ENCODE measurements around the gene ARFRP1. TPM values are rescaled to one million over a fixed set of nuclear protein-coding genes. Genes with fewer than 3 reads are reported as not detected.

ARFRP1 gene
- total RNA-seq, 1 donor from 2014 or later: 49.4 TPM

- TF ChIP-seq, protein P1, sequence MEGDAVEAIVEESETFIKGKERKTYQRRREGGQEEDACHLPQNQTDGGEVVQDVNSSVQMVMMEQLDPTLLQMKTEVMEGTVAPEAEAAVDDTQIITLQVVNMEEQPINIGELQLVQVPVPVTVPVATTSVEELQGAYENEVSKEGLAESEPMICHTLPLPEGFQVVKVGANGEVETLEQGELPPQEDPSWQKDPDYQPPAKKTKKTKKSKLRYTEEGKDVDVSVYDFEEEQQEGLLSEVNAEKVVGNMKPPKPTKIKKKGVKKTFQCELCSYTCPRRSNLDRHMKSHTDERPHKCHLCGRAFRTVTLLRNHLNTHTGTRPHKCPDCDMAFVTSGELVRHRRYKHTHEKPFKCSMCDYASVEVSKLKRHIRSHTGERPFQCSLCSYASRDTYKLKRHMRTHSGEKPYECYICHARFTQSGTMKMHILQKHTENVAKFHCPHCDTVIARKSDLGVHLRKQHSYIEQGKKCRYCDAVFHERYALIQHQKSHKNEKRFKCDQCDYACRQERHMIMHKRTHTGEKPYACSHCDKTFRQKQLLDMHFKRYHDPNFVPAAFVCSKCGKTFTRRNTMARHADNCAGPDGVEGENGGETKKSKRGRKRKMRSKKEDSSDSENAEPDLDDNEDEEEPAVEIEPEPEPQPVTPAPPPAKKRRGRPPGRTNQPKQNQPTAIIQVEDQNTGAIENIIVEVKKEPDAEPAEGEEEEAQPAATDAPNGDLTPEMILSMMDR (IDR thresholded peaks at IDR 0.05): no peak
- no peaks in the 10 kb centered on the region for H3K27me3 ChIP-seq
- DNase-seq (no peak), ATAC-seq (no peak)
- H3K4me3 ChIP-seq: no peak overlapping the region
- intact Hi-C loops (cut with DNase I): no loop called here
- H3K4me1 ChIP-seq: no peaks in the 10 kb centered on the region
- peaks cover 35% of the 10 kb centered on the region for H3K36me3 ChIP-seq
- H3K27ac ChIP-seq: no peak overlapping the region
- H3K9me3 ChIP-seq: no peaks in the 10 kb centered on the region
Observed at GRCh38 chr20:63667858-63668257, 39.9 kb downstream of the ARFRP1 start.

GRCh38 chr20:63665708-63666107, 42.1 kb downstream of the ARFRP1 start:
- intact Hi-C loops (cut with DNase I): no loop called here
- no peak overlapping the region for H3K4me3 ChIP-seq
- DNase-seq (no peak), ATAC-seq (no peak)
- TF ChIP-seq, protein P1 (IDR thresholded peaks at IDR 0.05): no peak
- H3K4me1 ChIP-seq: no peaks in the 10 kb centered on the region
- H3K27me3 ChIP-seq: no peaks in the 10 kb centered on the region
- H3K36me3 ChIP-seq: peaks cover 49% of the 10 kb centered on the region
- no peak overlapping the region for H3K27ac ChIP-seq
- no peaks in the 10 kb centered on the region for H3K9me3 ChIP-seq

DNA sequence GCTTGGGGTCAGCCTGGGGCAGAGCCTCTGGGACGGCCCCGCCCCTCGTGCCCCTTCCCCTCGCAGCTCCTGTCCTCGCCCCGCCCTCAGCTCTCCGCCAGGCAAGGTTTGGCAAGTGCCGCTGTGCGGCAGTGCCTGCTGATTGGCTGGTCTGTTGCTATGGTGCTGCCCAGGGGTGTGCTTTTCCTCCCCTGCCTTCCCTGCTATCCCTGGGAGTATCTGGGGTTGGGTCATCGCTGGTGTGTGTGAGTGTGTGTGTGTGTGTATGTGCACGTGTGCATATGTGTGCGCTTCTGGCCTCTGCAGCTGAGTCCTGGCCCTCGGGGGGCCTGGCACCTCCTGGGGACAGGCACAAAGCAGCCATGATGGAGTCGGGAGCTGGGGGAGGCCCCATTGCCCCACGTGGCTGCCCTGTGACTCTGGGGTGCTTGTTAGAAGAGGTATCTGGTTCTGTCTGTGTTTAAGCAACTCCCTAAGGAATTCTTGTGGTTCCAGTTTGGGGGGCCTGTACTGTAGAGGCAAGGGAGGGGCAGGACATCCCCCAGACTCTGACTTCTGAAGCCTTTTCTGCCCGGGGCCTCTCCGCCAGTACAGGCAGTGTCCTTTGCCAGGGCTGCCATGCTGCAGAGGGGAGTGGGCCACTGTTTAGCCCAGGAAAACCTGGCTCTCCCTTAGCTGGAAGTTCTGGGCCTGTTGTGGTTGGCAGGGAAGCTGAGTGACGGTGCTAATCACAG, 42.7 kb downstream of the ARFRP1 start:
- Histone ChIP-seq H3K4me1 (no peaks in the 10 kb centered on the region), H3K27me3 (no peaks in the 10 kb centered on the region), H3K36me3 (peaks cover 49% of the 10 kb centered on the region), H3K9me3 (no peaks in the 10 kb centered on the region), H3K27ac (no peak overlapping the region), H3K4me3 (no peak overlapping the region)
- intact Hi-C loops (cut with DNase I): no loop called here
- DNase-seq: no peak
- ATAC-seq: no peak
- TF ChIP-seq, protein P1 (IDR thresholded peaks at IDR 0.05): no peak

- intact Hi-C loops (cut with DNase I): no loop called here
- H3K27ac ChIP-seq: no peak overlapping the region
- no peaks in the 10 kb centered on the region for H3K27me3 ChIP-seq
- H3K4me1 ChIP-seq: peaks cover 3% of the 10 kb centered on the region
- no peak for DNase-seq
- TF ChIP-seq, protein P1 (IDR thresholded peaks at IDR 0.05): no peak
- peaks cover 49% of the 10 kb centered on the region for H3K36me3 ChIP-seq
- H3K4me3 ChIP-seq: no peak overlapping the region
- peak; percentile 3 for ATAC-seq
- no peaks in the 10 kb centered on the region for H3K9me3 ChIP-seq
Observed at GRCh38 chr20:63664143-63664851, 43.5 kb downstream of the ARFRP1 start.

DNA sequence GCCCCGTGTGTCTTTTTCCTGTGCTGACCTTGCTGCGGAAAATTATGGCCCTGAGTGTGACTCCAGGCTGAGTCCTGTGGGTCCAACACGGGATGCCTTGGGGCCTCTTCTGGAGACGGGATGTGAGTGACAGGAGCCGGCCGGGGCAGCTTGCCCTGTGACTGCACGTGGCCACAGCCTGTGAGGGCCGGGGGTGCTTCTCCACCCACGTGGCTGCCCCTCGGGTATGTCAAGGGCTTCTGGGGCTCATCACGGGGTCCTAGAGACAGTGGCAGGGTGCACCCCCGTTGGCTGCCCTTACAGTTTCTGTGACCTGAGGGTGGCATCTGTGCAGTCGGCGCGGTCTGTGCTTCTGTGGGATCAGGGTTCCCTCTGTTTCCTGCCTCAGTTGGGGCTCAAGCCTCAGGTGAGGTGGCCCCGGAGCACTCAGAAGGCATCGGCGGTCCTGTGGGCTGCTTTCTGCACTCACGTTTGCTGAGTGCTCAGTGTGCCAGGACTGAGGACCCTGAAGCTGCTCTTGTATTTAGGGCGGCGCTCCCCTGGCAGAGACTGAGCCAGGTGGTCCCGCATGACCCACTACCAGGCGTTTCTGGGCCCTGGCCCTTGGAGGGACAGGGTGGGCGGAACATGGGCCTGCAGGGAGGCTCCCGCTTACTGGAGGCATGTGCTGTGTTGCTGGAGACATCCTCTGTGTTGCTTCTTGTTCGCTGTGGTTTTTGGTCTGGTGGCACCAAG, 44.3 kb downstream of the ARFRP1 start:
- Histone ChIP-seq H3K9me3 (no peaks in the 10 kb centered on the region), H3K27me3 (no peaks in the 10 kb centered on the region), H3K4me3 (no peak overlapping the region), H3K4me1 (peaks cover 8% of the 10 kb centered on the region), H3K27ac (no peak overlapping the region), H3K36me3 (peaks cover 42% of the 10 kb centered on the region)
- ATAC-seq: no peak
- intact Hi-C loops (cut with DNase I): no loop called here
- TF ChIP-seq, protein P1 (IDR thresholded peaks at IDR 0.05): no peak
- no peak for DNase-seq

Data from upper lobe of right lung (tissue), 1 donor.